Hindlimb muscle (tissue), 1 donor: ENCODE measurements around the gene MCF2L. TPM values are rescaled to one million over a fixed set of nuclear protein-coding genes. Genes with fewer than 3 reads are reported as not detected.

Experiments used
- DNase-seq: peaks from one replicate; pipeline ENCODE4 v3.0.0-alpha.2; 2013
- polyA plus RNA-seq: library from polyadenylated mRNA; unstranded; fragments of 120-200 nt; gene quantifications from one replicate; pipeline ENCODE4 v1.2.1, GENCODE V29; 2013; ENCODE audit not compliant: insufficient read length

Gene MCF2L
- polyA plus RNA-seq, 1 donor: 23.3 TPM

DNA sequence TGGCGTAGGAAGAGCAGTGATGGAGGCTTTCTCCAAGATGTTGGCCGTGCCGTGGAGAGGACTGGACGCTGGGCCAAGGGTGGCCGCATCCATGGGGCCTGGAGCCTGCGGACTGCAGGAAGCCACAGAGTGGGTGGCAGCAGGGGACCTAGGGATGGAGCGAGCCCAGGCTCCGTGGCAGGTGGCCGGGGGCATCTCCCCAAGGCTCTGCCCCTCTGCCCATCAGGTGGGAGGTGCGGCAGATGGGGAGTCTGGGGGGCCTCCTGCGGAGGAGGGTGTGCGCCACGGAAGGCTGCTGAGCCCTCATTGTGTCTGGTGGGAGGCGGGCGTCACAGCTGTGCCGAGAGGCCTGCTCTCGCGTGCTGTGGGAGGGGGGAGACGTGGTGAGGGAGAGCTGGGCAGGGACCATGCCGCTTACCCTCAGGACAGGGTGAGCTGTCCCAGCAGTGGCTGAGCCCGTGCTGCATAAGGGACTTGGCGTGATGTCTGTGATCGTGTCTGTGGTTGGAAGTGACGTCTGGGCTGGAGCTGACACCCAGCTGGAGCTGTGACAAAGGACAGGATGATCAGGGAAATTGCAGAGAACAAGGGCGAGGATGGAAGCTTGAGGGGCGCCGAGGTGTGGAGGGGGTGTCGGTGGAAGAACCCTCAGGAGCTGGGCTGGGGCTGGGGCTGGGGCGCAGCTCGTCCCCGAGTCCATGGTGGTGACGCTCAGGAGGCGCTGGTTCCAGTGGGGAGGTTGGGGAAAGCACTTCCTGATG lies 13.4 kb downstream of the MCF2L start:
- no peak for DNase-seq

DNA sequence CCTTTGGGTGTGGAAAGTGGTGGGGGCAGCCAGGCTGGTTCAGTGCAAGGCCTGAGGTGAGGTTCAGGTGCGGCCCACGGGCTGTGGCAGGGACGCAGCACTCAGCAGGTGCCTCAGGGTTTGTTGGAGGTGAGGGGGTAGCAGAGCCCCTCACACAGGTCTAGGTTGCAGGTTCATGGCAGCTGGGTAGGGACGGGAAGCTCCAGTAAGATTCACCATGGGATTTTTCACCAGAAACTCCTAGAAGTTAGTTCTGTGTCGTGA lies 14.0 kb downstream of the MCF2L start:
- DNase-seq: no peak

DNA sequence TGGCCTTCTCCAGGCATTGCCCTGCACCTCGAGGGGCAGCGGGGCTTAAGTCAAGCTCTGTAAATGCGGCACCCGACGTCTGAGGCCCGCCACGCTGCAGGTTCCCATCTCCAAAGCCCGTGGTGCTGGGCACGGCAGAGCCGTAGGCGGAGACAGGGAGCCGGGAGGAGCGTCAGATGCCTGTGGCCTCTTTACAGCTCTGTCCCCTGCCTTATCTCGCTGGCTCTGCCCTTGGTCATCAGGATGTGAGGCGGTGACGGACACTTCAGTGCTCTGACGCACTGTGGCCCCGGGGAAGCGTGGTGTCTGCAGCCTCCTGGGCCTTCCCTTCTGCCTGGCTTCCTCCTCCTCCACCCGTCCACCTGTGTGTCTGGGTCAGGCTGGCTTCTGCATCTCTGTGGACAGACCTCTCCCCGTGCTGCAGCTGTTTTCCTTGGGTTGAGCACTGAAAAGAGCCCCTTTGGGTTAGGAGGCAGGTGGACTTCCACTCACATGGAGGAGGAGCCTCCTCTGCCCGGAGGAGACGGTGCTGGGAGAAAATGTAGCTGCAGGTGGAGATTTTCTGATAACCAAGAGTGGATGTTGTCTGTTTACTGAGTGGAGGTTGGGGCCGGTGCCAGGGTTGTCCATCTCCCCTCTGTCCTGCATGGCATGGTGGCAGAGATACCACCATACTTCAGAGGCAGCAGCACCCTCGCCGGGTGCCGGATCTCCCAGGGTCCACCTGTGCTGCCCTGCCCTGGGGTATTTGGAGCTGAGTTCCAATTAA lies 14.6 kb downstream of the MCF2L start:
- DNase-seq: no peak

DNA sequence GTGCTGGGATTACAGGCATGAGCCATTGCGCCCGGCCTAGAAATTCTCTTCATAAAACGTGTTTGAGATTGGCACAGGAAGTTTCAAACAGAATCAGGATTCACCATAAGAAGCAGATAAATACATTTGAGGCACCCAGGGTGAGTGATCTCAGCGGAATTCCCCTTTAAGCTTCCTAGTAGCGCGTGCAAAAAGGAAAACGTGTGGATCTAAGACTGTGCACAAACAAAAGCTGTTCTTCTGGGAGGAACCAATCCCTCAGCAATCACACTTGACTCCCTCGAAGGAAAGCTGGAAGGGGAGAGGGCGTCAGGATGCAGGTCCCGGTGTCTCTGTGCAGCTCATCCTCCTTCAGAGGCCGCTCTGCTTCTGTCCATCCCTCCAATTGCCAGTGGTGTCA lies 15.5 kb downstream of the MCF2L start:
- DNase-seq: no peak

DNA sequence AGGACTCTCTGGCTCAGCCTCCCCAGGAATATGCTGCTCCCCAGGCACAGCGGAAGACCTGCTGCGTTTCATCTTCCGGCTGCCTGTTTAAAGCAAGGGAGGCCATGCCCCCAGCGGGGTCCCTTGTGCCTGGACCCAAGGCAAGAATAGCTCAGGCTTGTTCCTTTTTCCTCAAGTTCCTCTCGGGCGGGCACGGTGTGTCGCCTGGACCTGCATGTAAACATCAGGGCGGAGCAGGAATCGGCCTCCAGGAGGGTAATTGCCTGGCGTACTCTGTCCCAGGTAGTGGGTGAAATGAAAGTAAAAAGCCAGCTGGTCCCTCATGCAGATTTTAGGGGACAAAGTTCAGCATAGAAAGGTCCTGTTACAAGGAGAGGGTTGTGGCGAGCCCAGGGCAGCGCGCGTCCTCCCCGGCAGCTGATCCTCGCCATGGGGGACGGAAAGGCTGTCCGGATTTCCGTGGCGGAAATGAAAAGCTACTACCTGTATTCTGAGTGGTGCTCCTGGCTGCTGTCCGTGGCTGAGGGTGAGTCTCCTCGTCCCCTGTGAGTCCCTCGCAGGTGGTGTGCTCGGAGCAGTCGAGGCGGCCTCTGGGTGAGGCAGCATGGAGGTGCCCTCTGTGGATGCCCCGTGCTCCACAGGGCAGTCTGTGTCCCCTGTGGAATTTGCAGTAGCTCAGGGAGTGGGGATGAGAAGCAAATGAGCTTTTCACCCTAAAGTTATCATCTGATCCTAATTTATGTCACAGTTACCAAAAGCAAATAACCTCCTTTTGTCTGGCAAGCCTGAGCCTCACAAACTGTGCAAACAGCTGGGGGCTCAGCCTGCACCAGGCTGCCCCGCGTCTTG lies 16.2 kb downstream of the MCF2L start:
- no peak for DNase-seq

DNA sequence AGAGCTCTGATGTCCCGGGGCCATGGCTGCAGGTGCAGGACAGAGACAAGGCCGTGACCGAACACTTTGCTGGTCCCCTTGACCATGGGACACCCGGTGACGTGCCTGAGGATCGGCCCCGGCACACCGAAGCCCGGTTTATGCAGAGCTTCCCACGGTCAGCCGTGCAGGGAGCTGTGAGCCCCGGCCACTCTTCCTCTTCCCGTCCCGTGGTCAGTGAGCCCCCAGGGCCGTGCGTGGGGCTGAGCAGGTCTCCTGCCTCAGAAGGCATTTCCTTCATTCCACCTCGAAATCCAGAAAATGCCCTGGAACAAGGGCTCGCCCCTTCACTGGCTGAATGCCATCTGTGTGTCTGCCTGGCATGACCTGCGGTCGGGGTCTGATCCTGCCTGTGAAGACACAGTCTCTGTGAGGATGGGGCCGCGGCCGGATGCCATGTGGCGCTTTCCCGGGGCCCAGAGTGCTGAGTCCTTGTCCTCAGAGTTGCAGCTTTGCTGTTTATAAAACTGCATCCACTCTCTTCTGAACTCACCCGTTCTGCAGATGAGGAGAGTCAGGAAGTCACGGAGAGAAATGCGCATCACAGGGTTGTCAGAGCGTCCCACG lies 16.9 kb downstream of the MCF2L start:
- DNase-seq: no peak

DNA sequence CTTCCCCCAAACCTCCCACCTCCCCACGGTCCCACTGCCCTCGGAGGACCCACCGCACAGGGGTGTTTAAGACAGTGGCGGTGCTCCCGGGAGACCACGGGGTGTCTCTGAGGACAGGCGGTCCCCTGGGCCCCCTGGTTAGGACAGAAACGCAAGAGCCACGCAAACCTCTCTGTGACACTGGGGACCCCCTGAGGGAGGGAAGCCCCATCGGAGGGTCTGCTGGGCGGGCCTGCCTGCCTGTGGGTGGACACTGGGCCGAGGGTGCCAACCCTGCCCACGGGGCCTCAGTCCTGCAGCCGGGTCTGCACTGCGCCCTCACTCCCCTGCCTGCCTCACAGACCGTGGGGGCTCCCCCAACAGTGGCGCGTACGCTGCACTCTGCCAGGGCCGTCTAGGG lies 17.5 kb downstream of the MCF2L start:
- DNase-seq: no peak

DNA sequence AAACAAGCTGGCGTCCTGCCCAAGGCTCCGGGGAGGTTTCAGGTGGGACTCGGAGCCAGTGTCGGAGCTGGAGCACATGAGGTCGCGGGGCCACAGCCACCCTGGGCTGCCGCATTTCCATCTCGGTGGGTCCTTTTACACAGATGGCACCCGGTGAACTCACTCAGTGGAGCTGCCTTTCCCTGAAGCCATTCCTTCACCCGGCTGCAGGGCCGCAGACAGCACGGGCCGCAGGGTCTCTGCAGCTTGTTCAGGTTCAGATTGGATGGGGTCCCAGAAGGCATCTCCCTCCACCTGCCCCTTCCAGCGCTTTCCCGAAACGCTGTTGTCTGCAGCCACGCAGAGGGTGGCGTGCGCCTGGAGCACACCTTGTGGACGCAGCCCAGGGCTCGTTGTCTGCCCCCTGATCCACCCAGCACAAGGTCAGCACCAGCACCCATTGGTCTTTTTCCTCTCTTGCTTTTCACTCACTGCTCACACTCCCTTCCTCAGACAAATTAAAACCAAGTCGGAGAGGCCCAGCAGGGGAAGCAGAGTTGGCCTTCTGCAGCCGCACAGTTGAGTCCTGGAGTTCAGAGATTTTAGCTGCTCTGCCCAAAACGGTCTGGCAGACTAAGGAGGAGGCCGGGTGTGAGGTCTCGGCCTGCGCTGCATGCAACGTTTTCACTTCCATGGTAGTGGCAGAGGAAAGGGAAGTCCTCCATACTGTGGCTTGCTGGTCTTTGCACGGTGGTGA lies 18.1 kb downstream of the MCF2L start:
- peak; percentile 63 for DNase-seq

DNA sequence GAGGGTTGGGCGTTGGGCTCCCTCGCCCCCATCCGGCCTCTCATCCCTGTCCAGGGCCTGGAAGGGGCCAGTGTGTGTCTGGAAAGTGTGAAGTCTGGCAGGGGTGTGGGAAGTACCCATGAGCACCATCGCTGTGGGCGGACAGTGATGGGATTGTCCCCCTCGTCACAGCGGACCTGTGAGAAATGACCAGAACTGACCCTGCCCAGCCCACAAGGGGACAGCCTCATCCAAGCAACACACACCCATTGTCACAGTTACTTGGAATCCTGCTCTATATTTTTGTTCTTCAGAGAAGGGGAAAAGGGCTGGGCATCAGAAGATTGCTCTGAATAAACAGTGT lies 18.6 kb downstream of the MCF2L start:
- DNase-seq: no peak

DNA sequence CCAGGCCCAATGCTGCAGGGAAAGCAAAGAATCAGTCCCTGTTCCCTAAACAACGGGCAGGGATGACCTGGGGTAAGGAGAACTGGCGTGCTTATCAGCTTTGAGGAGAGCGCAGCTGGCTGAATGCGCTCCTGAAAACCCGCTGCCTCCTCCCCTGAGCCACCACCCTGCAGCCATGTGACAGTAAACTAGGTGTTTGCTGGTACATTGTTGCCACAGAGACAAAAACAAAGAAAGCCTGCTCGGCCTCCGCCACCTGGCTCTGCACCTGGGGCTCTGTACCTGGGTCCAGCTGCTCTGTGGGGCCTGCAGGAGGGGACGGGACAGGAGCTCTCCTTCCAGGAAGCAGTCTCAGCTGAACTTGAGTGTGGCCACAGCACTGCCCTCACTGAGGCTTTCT lies 21.8 kb downstream of the MCF2L start:
- DNase-seq: no peak

DNA sequence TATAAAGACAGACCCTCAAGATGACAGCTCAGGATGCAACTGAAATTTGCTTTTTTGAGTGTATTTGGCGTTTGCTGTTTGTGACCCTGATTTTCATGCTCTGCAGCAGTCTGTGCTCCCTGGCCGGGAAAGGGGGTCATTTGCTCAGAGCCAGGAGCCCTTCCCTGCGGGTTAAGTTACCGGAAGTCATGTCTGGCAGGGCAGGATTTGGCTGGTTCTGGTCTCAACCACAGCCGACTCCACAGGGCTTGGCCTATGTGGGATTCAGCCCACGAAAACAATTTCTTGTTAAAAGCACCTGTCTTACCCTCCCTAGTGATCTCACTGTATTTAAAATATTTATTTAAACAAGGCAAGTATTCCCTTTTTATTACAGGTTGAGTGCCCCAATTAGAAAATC lies 22.6 kb downstream of the MCF2L start:
- no peak for DNase-seq

DNA sequence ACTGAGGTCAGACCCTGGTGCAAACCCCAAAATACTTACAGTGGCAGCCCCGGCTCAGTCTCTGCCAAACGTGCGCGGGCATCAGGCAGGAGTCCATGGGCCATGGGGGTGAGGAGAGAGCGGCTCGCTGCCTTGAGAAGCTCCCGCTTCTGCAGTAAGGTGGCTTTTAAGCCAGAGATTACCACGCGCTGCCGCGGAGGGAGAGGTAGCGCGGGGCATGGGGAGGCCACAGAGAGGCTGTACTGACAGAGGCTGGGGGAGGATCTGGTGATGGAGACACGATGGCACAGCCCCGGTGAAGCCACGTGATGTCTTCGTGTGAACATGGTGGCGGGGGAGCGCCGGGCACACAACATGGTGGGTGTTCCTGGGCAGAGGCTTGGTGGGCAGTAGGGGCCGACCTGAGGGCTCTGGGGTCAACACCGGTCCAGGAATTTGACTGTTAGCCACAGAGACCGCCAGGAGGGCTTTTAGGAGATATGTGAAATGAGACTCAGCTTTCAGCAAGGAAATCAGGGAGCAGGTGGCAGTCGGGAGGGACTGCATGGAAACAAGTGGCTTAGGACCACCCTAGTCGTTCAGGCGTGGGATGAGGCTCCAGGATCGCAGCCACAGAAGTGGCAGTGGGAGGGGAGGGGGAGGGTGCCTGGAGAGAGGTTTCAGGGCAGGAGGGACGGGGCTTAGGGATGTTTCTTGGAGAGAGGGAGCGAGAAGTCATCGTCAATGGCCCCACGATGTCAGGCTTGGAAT lies 24.1 kb downstream of the MCF2L start:
- no peak for DNase-seq

DNA sequence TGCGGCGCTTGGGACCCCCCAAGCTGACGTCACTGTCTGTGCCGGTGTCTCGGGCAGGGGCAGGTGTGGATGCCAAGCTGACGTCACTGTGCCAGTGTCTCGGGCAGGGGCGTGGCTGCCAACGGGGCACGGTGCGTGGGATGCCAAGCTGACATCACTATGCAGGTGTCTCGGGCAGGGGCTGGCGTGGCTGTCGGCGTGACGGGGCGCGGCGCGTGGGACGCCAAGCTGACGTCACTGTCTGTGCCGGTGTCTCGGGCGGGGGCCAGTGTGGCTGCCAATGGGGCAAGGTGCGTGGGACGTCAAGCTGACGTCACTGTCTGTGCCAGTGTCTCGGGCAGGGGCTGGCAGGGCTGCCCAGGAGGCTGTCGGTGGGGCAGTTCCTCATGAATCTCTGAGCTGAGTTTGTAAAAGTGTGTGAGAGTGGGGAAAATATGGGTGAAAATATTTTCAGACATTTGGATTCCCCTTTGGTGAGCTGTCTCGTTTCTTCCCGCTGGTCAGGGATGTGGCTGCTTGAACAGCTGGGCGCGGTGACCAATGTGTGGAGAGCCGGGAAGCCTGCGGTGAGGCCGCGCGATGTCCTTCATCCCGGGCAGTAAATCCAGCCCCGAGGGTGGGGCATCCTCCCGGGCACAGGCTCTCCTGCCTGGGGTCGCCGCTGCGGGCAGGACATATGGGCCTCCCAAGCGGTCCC lies 25.2 kb downstream of the MCF2L start:
- DNase-seq: no peak

DNA sequence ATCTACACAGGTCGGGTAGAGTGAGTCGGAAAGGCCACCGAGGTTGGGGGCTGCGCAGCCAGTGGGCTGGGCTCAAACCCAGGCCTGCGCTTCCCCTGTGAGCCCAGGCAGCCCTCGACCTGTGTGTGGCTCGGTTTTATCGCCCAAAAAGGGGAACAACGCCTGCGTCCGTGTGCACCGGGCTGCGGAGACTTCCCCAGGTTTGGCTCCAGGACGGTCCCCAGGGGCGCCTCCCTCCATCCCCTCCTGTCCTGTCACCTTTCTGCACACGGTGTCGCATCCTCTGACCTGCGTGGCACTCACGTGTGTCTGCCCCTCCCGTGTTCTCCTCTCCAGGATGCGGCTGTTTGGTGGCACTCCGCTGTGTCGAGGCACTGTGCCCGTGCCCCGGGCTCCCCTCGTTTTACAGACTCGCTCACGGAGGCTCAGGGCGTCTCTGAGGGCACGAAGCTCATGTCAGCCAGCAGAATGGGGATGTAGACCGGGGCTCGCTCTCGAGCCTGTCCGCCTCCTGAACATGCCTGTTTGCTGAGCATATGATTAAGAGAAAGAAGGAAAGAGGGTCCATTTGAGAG lies 25.9 kb downstream of the MCF2L start:
- no peak for DNase-seq

DNA sequence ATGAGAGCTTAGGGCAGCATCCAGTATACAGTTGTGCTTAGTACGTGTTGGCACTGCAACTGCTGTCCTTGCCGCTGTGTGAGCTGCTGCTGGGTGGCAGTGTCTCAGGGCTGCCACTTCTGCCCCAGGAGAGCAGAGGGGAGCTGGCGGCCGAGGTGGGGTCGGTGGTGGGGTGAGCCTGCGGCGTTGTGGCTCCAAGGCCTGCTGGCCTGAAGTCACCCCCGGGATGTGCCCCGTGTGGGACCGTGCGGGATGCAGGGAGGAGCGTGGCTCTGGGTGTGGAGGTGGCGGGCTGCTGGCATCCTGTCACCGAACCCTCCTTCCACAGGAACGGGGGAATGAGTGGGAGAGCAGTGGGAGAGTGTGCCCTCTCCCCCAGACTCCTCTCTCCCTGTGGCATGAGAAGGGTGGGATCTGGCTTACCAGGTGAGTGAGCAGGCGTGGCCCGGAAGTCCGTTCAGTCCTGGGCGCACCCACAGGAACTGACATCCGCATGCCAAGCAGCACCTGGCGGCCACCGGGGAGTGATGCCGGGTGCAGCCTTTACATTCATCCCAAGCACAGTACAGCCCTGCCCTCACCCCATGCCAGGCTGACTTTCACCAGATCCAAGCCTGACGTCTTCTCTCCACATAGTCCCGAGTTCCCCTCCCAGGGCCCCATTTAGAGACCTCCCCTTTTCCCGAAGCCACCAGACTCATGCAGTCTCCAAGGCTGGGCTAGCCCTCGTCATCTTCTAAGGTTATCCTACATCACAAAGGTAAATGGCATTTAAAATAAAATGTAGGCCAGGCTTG lies 26.6 kb downstream of the MCF2L start:
- no peak for DNase-seq

DNA sequence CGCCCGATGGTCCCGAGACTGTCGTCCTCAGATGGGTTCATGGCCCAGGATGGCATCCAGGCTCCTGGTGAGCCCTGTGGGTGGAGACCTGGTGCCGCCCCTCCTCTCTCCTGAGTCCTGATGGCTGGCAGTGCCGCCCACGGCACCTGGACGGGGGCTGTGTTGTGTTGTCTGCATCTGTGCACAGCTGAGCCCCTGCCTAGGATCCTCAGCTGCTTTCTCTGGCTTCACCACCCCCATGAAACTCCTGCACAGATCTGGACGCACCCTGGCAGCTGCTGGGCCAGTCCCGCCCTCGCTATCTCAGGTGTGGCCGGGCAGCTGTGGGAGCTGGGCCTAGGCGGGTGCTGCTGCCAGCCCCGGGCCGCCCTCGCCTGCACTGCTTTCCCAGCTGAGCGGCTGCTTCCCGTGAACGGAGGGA lies 27.7 kb downstream of the MCF2L start:
- no peak for DNase-seq

DNA sequence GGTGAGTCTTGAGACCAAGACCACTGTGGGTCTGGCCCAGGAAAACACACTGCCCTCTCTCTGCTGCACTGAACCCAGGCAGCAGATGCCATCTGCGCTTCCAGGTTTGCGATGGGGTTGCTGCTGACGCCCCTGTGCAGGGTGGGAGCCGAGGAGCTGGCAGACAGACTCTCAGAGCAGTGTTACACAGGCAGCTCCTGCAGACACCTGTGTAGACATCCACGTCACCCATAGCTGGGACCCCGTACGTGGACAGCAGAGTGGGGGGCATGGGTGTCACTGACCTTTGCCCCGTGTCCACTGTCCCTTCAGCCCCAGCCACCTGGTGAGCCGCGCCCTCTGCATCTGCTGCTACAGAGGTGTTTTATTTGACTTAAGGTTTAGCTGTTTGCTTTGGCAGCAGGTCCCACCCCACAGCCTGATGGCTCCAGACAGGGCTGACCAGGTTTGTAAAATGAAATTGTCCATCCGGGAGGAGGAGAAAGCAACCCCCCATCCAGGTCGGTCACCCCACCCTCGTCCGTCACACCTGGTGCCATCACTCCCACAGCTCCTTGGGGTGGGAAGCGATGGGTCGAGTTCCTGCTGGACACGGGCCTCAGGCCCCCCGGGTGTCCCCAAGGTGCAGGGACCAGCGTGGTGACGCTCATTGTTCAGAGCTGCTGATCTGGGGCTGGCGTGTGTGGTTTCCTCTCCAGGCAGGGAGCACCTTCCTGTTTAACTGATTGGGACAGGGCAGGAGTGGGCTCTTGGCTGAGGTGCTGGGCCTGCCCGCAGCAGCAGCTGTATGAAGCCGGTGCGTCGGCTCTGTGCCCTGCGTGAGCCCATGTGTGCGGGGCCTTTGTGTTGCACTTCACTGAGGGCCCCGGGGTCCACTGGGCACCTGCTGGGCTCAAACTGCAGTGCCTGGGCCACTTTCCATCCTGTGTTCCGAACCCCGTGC lies 28.4 kb downstream of the MCF2L start:
- no peak for DNase-seq

DNA sequence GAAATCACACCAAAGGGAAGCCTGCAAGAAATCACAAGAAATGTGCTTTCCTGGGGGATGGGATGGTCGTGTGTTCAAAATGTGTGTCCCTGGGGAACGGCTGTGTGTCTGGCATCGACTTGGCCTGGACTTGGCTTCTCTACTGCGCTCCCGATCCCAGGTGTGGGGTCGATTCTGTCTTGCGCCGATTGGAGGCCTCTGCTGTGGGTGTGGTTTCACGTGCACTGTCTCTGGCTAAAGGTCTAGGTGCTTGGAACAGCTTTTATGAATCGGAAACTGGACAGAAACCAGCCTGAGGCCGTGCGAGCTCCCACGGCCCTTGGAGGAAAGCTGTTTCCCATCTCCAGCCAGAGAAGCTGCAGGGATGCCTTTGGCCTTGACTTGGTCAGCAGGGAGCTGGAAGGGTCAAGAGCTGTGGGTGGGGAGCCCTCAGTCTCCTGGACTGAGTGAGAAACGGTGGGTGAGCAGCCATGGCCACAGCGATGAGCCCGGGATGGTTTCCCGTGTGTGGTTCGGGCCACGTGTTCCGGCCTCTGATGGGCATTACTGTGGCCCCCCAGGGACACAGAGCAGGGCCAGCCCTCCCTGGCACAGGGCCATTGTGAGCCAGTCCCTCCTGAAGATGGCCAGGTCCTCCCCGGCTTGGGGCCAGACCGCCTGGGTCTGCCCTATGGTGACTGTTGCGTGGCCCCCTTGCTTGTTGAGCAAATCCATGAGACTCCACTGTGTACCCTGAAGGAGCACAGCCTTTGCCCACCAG lies 29.7 kb downstream of the MCF2L start:
- no peak for DNase-seq
